GM19395 (cell line): ENCODE results near the gene GLYATL1B.
"Not testable (repeated sequence)": the region's sequence is repeated elsewhere in the genome, so short reads cannot be mapped to it uniquely, and the experiment has no call there.

Source experiments
- ATAC-seq: cut with Tn5 transposase; IDR thresholded peaks from one replicate; pipeline ENCODE4 v1.9.1; 2021; ENCODE audit warnings: mild to moderate bottlenecking, moderate library complexity; ENCODE audit not compliant: unreplicated experiment

Gene GLYATL1B

GRCh38 chr11:59086007-59086406 is at the start of gene GLYATL1B:
GLYATL1B (plus strand) TSS chr11:59086307; CDS start chr11:59086307, 0 bp downstream.
- ATAC-seq = not testable (repeated sequence)

GRCh38 chr11:59036542-59036941 is 49.6 kb upstream of the GLYATL1B start:
- ATAC-seq = not testable (repeated sequence)

- not testable (repeated sequence) for ATAC-seq
These were observed 48.7 kb upstream of the GLYATL1B start for GRCh38 chr11:59037434-59037833.

GRCh38 chr11:59040607-59041006 is 45.5 kb upstream of the GLYATL1B start:
- ATAC-seq = no peak

- ATAC-seq = peak; percentile 75
These were observed 34.7 kb upstream of the GLYATL1B start for GRCh38 chr11:59051383-59051782.

- ATAC-seq = not testable (repeated sequence)
These were observed 33.8 kb upstream of the GLYATL1B start for GRCh38 chr11:59052355-59052754.

- ATAC-seq = peak; percentile 58
These were observed 32.7 kb upstream of the GLYATL1B start for GRCh38 chr11:59053387-59053786.

GRCh38 chr11:59058120-59059033 is 27.7 kb upstream of the GLYATL1B start:
- peak; percentile 93 for ATAC-seq

- not testable (repeated sequence) for ATAC-seq
These were observed 26.0 kb upstream of the GLYATL1B start for GRCh38 chr11:59060096-59060495.

- ATAC-seq = no peak
These were observed 23.2 kb upstream of the GLYATL1B start for GRCh38 chr11:59062602-59063529.

GRCh38 chr11:59063996-59064727 is 21.9 kb upstream of the GLYATL1B start:
- ATAC-seq = peak; percentile 63

- no peak for ATAC-seq
These were observed 17.0 kb upstream of the GLYATL1B start for GRCh38 chr11:59069087-59069486.

GRCh38 chr11:59076876-59077571 is 9.1 kb upstream of the GLYATL1B start:
- peak; percentile 94 for ATAC-seq

- ATAC-seq = no peak
These were observed 7.7 kb upstream of the GLYATL1B start for GRCh38 chr11:59078435-59078834.

GRCh38 chr11:59079086-59079485 is 7.0 kb upstream of the GLYATL1B start:
- no peak for ATAC-seq

GRCh38 chr11:59080421-59080820 is 5.7 kb upstream of the GLYATL1B start:
- ATAC-seq = not testable (repeated sequence)

GRCh38 chr11:59081430-59082020 is 4.6 kb upstream of the GLYATL1B start:
- ATAC-seq = not testable (repeated sequence)

GRCh38 chr11:59088162-59088561 is 2.1 kb downstream of the GLYATL1B start:
- ATAC-seq = no peak

GRCh38 chr11:59093576-59093975 is 7.5 kb downstream of the GLYATL1B start:
- not testable (repeated sequence) for ATAC-seq

- ATAC-seq = peak; percentile 74
These were observed 9.1 kb downstream of the GLYATL1B start for GRCh38 chr11:59095225-59095624.
